ENCODE data around the gene JCAD.

GRCh38 chr10:30006410-30006809 lies 53.0 kb downstream of the JCAD start:
- TF ChIP-seq CTCF (IDR thresholded peaks at IDR 0.05): no peak
- no peak for TF ChIP-seq POLR2A (IDR thresholded peaks at IDR 0.05)
